ENCODE results near the gene MAP2K2. TPM values are rescaled to one million over a fixed set of nuclear protein-coding genes. Genes with fewer than 3 reads are reported as not detected.

MAP2K2 gene
- total and polyA plus RNA-seq, 9 of the 15 experiments (the other 6 are each of a cell fraction or from before 2014, with no cell fraction given), result 1.0 to 151 (median 58.3) TPM

GRCh38 chr19:4172861-4173473 is 49.0 kb upstream of the MAP2K2 start (continued):
- 0 out of 2 replicates have a peak, but pooled peaks have one; percentile 41 for TF ChIP-seq ZBTB40 (IDR thresholded peaks at IDR 0.05)
- TF ChIP-seq ZBTB40 (CRISPR knock-in tag; IDR thresholded peaks at IDR 0.05), result 0 out of 2 replicates have a peak, but pooled peaks have one; percentile 43
- peak; percentile 55; the same call in 1 of the 2 replicates for TF ChIP-seq NR2C2 (CRISPR knock-in tag; IDR thresholded peaks at IDR 0.05)
- no peak for TF ChIP-seq NR2C2 (tag; IDR thresholded peaks at IDR 0.05)
- TF ChIP-seq SMARCB1 (IDR thresholded peaks at IDR 0.05; ENCODE audit: insufficient read length, low read depth), result no peak
- TF ChIP-seq EGR1 (conservative IDR thresholded peaks at IDR 0.05), result peak; percentile 48
- peak; percentile 70 to 90; a peak in 3 of 4 replicates for TF ChIP-seq SIN3A (IDR thresholded peaks at IDR 0.05; ENCODE audit: borderline replicate concordance in 2 of 2, control insufficient read depth in 1 of 2, low read depth in 2 of 2, low read length in 2 of 2)
- no peak for TF ChIP-seq EWSR1 (IDR thresholded peaks at IDR 0.05; ENCODE audit: borderline replicate concordance, low read depth, partially characterized antibody)
- TF ChIP-seq ELF4 (CRISPR knock-in tag; IDR thresholded peaks at IDR 0.05), result no peak
- peak; percentile 51 for TF ChIP-seq ZBTB33 (CRISPR knock-in tag; IDR thresholded peaks at IDR 0.05)
- no peak for TF ChIP-seq MTA2 (IDR thresholded peaks at IDR 0.05; ENCODE audit: low read depth)
- no peak for TF ChIP-seq PKNOX1 (IDR thresholded peaks at IDR 0.05)
- peak; percentile 91; the same call in 1 of the 2 replicates for TF ChIP-seq ZNF232 (CRISPR knock-in tag; IDR thresholded peaks at IDR 0.05)
- TF ChIP-seq USF2 (CRISPR knock-in tag; IDR thresholded peaks at IDR 0.05), result 0 out of 2 replicates have a peak, but pooled peaks have one; percentile 18
